H1 (cell line): ENCODE measurements around the gene XK. TPM values are rescaled to one million over a fixed set of nuclear protein-coding genes. Genes with fewer than 3 reads are reported as not detected.

Source experiments
- CTCF ChIA-PET: fragments of 300-600 bp; sonication (Branson Sonifier 250); formaldehyde crosslinking; loops from one replicate; lab custom pipeline; 2021; ENCODE audit not compliant: partially characterized antibody; lab: Charles Lee
- POLR2A ChIA-PET: fragments of 300-600 bp; sonication (Branson Sonifier 250); formaldehyde crosslinking; loops from one replicate; lab custom pipeline; 2021; ENCODE audit warnings: inconsistent platforms; ENCODE audit not compliant: partially characterized antibody; lab: Charles Lee
- DNase-seq, 2 experiments: peaks; one replicate each; pipeline versions ENCODE4 v3.0.0 to v3.0.0-alpha.2; 2010 to 2022; ENCODE audit warnings: low spot score in 2 of 2, low read depth in 1 of 2, mixed read lengths in 1 of 2
- FAIRE-seq: peaks from 2 replicates; lab custom pipeline; 2011; peaks lifted over from hg19 to GRCh38; lab: Jason Lieb, UNC
- H2AFZ ChIP-seq: 2 replicates; pipeline ENCODE4 v1.8.1; 2012; ENCODE audit warnings: low read length, inconsistent platforms
- H2AK5ac ChIP-seq: 2 replicates; pipeline ENCODE4 v1.6.1; 2013; ENCODE audit warnings: low read depth, low read length
- H2BK120ac ChIP-seq: replicated peaks from 2 replicates; pipeline ENCODE3; 2013; ENCODE audit warnings: low read depth, low read length, inconsistent platforms
- H2BK12ac ChIP-seq: 2 replicates; pipeline ENCODE4 v1.6.1; 2013; ENCODE audit warnings: low read depth, low read length
- H2BK15ac ChIP-seq: 2 replicates; pipeline ENCODE4 v1.6.1; 2013; ENCODE audit warnings: low read length
- H2BK20ac ChIP-seq: 2 replicates; pipeline ENCODE4 v1.6.1; 2013; ENCODE audit warnings: low read length
- H2BK5ac ChIP-seq: 2 replicates; pipeline ENCODE4 v1.6.1; 2013; ENCODE audit warnings: low read depth, low read length
- H3K14ac ChIP-seq: 2 replicates; pipeline ENCODE4 v1.6.1; 2013; ENCODE audit warnings: inconsistent platforms; ENCODE audit not compliant: insufficient read length
- H3K18ac ChIP-seq: 2 replicates; pipeline ENCODE4 v1.6.1; 2013; ENCODE audit warnings: low read length; ENCODE audit errors: extremely low read depth
- H3K23ac ChIP-seq: 2 replicates; pipeline ENCODE4 v1.6.1; 2013; ENCODE audit warnings: inconsistent platforms; ENCODE audit not compliant: insufficient read length
- H3K23me2 ChIP-seq: 2 replicates; pipeline ENCODE4 v1.6.1; 2013; ENCODE audit warnings: low read depth, low read length
- H3K27ac ChIP-seq: 2 replicates; pipeline ENCODE4 v1.6.1; 2011; ENCODE audit warnings: low read depth, low read length, inconsistent platforms
- H3K27me3 ChIP-seq, 4 experiments: replicated peaks in 1 of 4; 1 replicate in 1 of 4; 2 replicates in 3 of 4; pipeline versions ENCODE4 v1.6.1 to v1.8.1; 2011 to 2013; ENCODE audit warnings: low read length in 3 of 4, mild to moderate bottlenecking in 3 of 4, inconsistent platforms in 2 of 4, mixed read lengths in 2 of 4, moderate library complexity in 1 of 4; ENCODE audit not compliant: control insufficient read depth in 3 of 4, insufficient read depth in 3 of 4; ENCODE audit errors: extremely low read depth in 1 of 4
- H3K36me3 ChIP-seq, 4 experiments: 2 replicates each; pipeline versions ENCODE4 v1.6.1 to v1.8.1; 2011 to 2013; ENCODE audit warnings: mild to moderate bottlenecking in 4 of 4, low read length in 3 of 4, moderate library complexity in 2 of 4, control low read depth in 1 of 4, inconsistent platforms in 1 of 4; ENCODE audit not compliant: insufficient read depth in 4 of 4, control insufficient read depth in 2 of 4
- H3K4ac ChIP-seq: replicated peaks from 2 replicates; pipeline ENCODE3; 2013; ENCODE audit warnings: low read length, low read depth, mixed read lengths, inconsistent platforms; ENCODE audit not compliant: insufficient read length
- H3K4me1 ChIP-seq, 4 experiments: replicated peaks in 1 of 4; 1 replicate in 1 of 4; 2 replicates in 3 of 4; pipeline versions ENCODE4 v1.6.1 to v1.8.1; 2011 to 2013; ENCODE audit warnings: low read length in 3 of 4, inconsistent platforms in 2 of 4, mixed read lengths in 1 of 4; ENCODE audit not compliant: insufficient read depth in 4 of 4, control insufficient read depth in 3 of 4
- H3K4me2 ChIP-seq, 2 experiments: 2 replicates each; pipeline versions ENCODE4 v1.6.1 to v1.8.1; 2011 to 2013; ENCODE audit warnings: low read depth in 2 of 2, low read length in 2 of 2, control low read depth in 1 of 2, inconsistent platforms in 1 of 2, mild to moderate bottlenecking in 1 of 2; ENCODE audit not compliant: insufficient read depth in 1 of 2
- H3K4me3 ChIP-seq, 4 experiments: fragments of 200-600, 300-600 bp in 1 of 4; sonication (generic), shearing (Covaris generic), sonication (Bioruptor Twin) in 1 of 4; 2 replicates each; pipeline versions ENCODE4 v1.5.1 to v1.8.1; 2011 to 2016; ENCODE audit warnings: low read length in 4 of 4, low read depth in 3 of 4, control low read depth in 2 of 4, inconsistent platforms in 2 of 4, mild to moderate bottlenecking in 2 of 4, mixed read lengths in 1 of 4, moderate library complexity in 1 of 4; ENCODE audit not compliant: insufficient read depth in 2 of 4; ENCODE audit errors: extremely low read depth in 1 of 4
- H3K56ac ChIP-seq: replicated peaks from 2 replicates; pipeline ENCODE3; 2013; ENCODE audit warnings: low read depth, mild to moderate bottlenecking, mixed read lengths, low read length, inconsistent platforms; ENCODE audit not compliant: insufficient read length
- H3K79me1 ChIP-seq: 2 replicates; pipeline ENCODE4 v1.6.1; 2013; ENCODE audit warnings: low read depth, low read length, control low read depth
- H3K79me2 ChIP-seq, 2 experiments: 2 replicates each; pipeline versions ENCODE4 v1.6.1 to v1.8.1; 2012 to 2013; ENCODE audit warnings: low read length in 2 of 2, mild to moderate bottlenecking in 2 of 2, inconsistent platforms in 1 of 2; ENCODE audit not compliant: insufficient read depth in 2 of 2, control insufficient read depth in 1 of 2
- H3K9ac ChIP-seq, 4 experiments: replicated peaks in 1 of 4; 1 replicate in 1 of 4; 2 replicates in 3 of 4; pipeline versions ENCODE4 v1.6.1 to v1.8.1; 2011 to 2013; ENCODE audit warnings: low read depth in 3 of 4, low read length in 3 of 4, control low read depth in 2 of 4, mild to moderate bottlenecking in 2 of 4, moderate library complexity in 2 of 4, inconsistent platforms in 1 of 4; ENCODE audit errors: extremely low read depth in 1 of 4
- H3K9me3 ChIP-seq, 2 experiments: 2 replicates each; pipeline versions ENCODE4 v1.6.1 to v1.8.1; 2012 to 2013; ENCODE audit warnings: mild to moderate bottlenecking in 2 of 2, moderate library complexity in 2 of 2, control low read depth in 1 of 2, inconsistent platforms in 1 of 2, low read depth in 1 of 2, low read length in 1 of 2, mixed read lengths in 1 of 2; ENCODE audit not compliant: insufficient read depth in 2 of 2
- H4K20me1 ChIP-seq, 2 experiments: replicated peaks in 1 of 2; 2 replicates each; pipeline versions ENCODE3 to v1.8.1; 2011 to 2013; ENCODE audit warnings: inconsistent platforms in 2 of 2, low read length in 2 of 2, mild to moderate bottlenecking in 1 of 2; ENCODE audit not compliant: insufficient read depth in 2 of 2, control insufficient read depth in 1 of 2
- H4K5ac ChIP-seq: 2 replicates; pipeline ENCODE4 v1.6.1; 2013; ENCODE audit warnings: low read length, low read depth, mixed read lengths, inconsistent platforms; ENCODE audit not compliant: insufficient read length
- H4K8ac ChIP-seq: 2 replicates; pipeline ENCODE4 v1.8.0; 2013; ENCODE audit warnings: mild to moderate bottlenecking, moderate library complexity, low read length, inconsistent platforms; ENCODE audit not compliant: insufficient read depth; ENCODE audit errors: extremely low read depth
- H4K91ac ChIP-seq: replicated peaks from 2 replicates; pipeline ENCODE3; 2013; ENCODE audit warnings: low read length, mixed read lengths, inconsistent platforms; ENCODE audit not compliant: insufficient read length
- ASH2L ChIP-seq: fragments of 200-600, 300-600 bp; sonication (generic); IDR thresholded peaks from one replicate; pipeline ENCODE4 v1.7.1; 2017; ENCODE audit warnings: low read length
- BCL11A ChIP-seq, 2 experiments: IDR thresholded peaks; one replicate each; pipeline ENCODE4 v1.6.1; 2011; ENCODE audit warnings: low read depth in 2 of 2, low read length in 2 of 2, mild to moderate bottlenecking in 2 of 2
- BRCA1 ChIP-seq: IDR thresholded peaks from 2 replicates; pipeline ENCODE4 v1.6.1; 2012; ENCODE audit warnings: low read depth, low read length, improper control_type of control experiment
- CTBP2 ChIP-seq: IDR thresholded peaks from 2 replicates; pipeline ENCODE4 v1.7.0; 2011; ENCODE audit warnings: borderline replicate concordance, mild to moderate bottlenecking, moderate library complexity, mixed read lengths, low read length; ENCODE audit not compliant: insufficient read depth, insufficient read length
- FOSL1 ChIP-seq: IDR thresholded peaks from 2 replicates; pipeline ENCODE4 v1.6.1; 2011; ENCODE audit warnings: mild to moderate bottlenecking, low read depth, low read length, moderate library complexity; ENCODE audit not compliant: insufficient read depth
- HDAC6 ChIP-seq: IDR thresholded peaks from one replicate; pipeline ENCODE4 v1.7.1; 2012; ENCODE audit warnings: low read depth, mild to moderate bottlenecking, inconsistent platforms, low read length, moderate library complexity
- NRF1 ChIP-seq: IDR thresholded peaks from 2 replicates; pipeline ENCODE4 v1.6.1; 2011; ENCODE audit warnings: mild to moderate bottlenecking, low read depth, low read length, improper control_type of control experiment
- RAD21 ChIP-seq, 2 experiments: IDR thresholded peaks in 1 of 2; conservative IDR thresholded peaks in 1 of 2; 2 replicates each; pipeline ENCODE4 v1.6.1; 2011; ENCODE audit warnings: low read depth in 2 of 2, low read length in 2 of 2, improper control_type of control experiment in 1 of 2, inconsistent platforms in 1 of 2, mild to moderate bottlenecking in 1 of 2, moderate library complexity in 1 of 2
- SP4 ChIP-seq: IDR thresholded peaks from 2 replicates; pipeline ENCODE4 v1.6.1; 2012; ENCODE audit warnings: low read length, inconsistent platforms
- WGBS, 2 experiments: shearing (Covaris generic) in 1 of 2; methylation state at CpG; one replicate each; pipeline versions ENCODE4 v1.1.6 to v1.1.7; 2013 to 2015; ENCODE audit warnings: low lambda C conversion rate in 2 of 2, mixed read lengths in 2 of 2, inconsistent platforms in 1 of 2, low coverage in 1 of 2, missing lambda C conversion rate in 1 of 2; ENCODE audit not compliant: insufficient replicate concordance in 2 of 2, insufficient coverage in 1 of 2, insufficient read length in 1 of 2; ENCODE audit errors: extremely low coverage in 1 of 2, missing lambda C conversion rate in 1 of 2; 5-methylcytosine and 5-hydroxymethylcytosine counted together
- polyA plus RNA-seq, 7 experiments: library from polyadenylated mRNA; depleted of rRNA in 3 of 7; stranded (reverse) in 5 of 7; unstranded in 2 of 7; fragments of >200 nt in 5 of 7; fragments of 200-250 nt in 2 of 7; gene quantifications; 1 replicate in 5 of 7; 2 replicates in 1 of 7; 4 replicates in 1 of 7; pipeline versions ENCODE4 v1.2.1 to v1.2.3, GENCODE V29; 2011 to 2013; ENCODE audit warnings: missing spikeins in 2 of 7, mixed read lengths in 2 of 7
- total RNA-seq: library from RNA; stranded (reverse); fragmentation: NEBNext Ultra II Directional; extraction: Animal tissue kit (Norgen Biotek cat#: 25700); gene quantifications from 2 replicates; pipeline ENCODE4 v1.2.1, GENCODE V29; 2021
- TF ChIP-seq, protein P1 (sequence below): IDR thresholded peaks from 2 replicates; pipeline ENCODE4 v1.6.1; 2011; ENCODE audit warnings: low read length, improper control_type of control experiment
- TF ChIP-seq, protein P2 (sequence below): IDR thresholded peaks from 2 replicates; pipeline ENCODE4 v1.6.1; 2012; ENCODE audit warnings: low read length, inconsistent platforms

The XK gene
- total and polyA plus RNA-seq, 2 of the 8 experiments (the other 6 are each of a cell fraction or from before 2014, with no cell fraction given), result 0.76 to 0.84 TPM

DNA sequence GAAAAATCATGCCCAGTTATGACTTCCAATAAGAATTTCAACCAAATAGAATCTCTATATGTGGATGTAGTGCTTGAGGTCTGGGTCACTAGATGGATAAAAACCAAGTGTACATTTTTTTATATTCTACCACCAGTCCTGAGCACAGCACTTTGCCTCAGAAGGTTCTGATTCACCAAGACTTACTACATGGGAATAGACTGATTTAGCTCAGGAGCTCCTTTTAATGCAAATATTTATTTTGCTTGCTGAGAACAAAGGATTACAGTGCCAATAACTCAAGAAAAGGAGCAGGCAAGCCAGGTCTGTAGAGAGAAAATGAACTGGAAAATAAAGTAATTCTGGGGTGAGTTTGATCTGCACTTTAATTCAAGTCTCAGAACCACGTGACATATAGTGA is 6.4 kb upstream of the XK start:
- Histone ChIP-seq H2BK20ac (no peak overlapping the region), H3K4me3 (no peak overlapping the region), H3K79me2 (no peaks in the 10 kb centered on the region), H4K5ac (no peak overlapping the region), H3K23ac (no peak overlapping the region), H3K18ac (no peak overlapping the region), H2AFZ (no peak overlapping the region), H3K27me3 (no peaks in the 10 kb centered on the region), H3K9me3 (no peaks in the 10 kb centered on the region), H2BK120ac (no peak overlapping the region), H2AK5ac (no peak overlapping the region), H3K56ac (no peak overlapping the region), H4K20me1 (no peaks in the 10 kb centered on the region), H3K27ac (no peak overlapping the region)
- WGBS, 2 experiments, result 75% methylated on average over 1 of the region's 1 CpG; no CpG with 5 or more reads in 1 of the 2 experiments
- no peak for FAIRE-seq
- no peak for DNase-seq
- TF ChIP-seq, protein P1, sequence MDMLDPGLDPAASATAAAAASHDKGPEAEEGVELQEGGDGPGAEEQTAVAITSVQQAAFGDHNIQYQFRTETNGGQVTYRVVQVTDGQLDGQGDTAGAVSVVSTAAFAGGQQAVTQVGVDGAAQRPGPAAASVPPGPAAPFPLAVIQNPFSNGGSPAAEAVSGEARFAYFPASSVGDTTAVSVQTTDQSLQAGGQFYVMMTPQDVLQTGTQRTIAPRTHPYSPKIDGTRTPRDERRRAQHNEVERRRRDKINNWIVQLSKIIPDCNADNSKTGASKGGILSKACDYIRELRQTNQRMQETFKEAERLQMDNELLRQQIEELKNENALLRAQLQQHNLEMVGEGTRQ, result no peak
- TF ChIP-seq NRF1, result no peak
- no peak for TF ChIP-seq RAD21 (IDR thresholded peaks at IDR 0.05 in 1 of 2, conservative IDR thresholded peaks at IDR 0.05 in 1 of 2; ENCODE audit: low read depth in 2 of 2, low read length in 2 of 2)
- TF ChIP-seq ASH2L, result no peak
- no peak for TF ChIP-seq BCL11A (IDR thresholded peaks at IDR 0.05; ENCODE audit: low read depth in 2 of 2, low read length in 2 of 2)
- no peak for TF ChIP-seq BRCA1
- TF ChIP-seq, protein P2, sequence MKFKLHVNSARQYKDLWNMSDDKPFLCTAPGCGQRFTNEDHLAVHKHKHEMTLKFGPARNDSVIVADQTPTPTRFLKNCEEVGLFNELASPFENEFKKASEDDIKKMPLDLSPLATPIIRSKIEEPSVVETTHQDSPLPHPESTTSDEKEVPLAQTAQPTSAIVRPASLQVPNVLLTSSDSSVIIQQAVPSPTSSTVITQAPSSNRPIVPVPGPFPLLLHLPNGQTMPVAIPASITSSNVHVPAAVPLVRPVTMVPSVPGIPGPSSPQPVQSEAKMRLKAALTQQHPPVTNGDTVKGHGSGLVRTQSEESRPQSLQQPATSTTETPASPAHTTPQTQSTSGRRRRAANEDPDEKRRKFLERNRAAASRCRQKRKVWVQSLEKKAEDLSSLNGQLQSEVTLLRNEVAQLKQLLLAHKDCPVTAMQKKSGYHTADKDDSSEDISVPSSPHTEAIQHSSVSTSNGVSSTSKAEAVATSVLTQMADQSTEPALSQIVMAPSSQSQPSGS, result no peak
- TF ChIP-seq CTBP2, result no peak
- TF ChIP-seq FOSL1, result no peak
- no peak for TF ChIP-seq SP4
- TF ChIP-seq HDAC6, result no peak
- TF ChIP-seq, all 59 proteins: peak for 0
- Histone ChIP-seq H2BK15ac (no peak overlapping the region), H3K79me1 (no peaks in the 10 kb centered on the region), H4K91ac (no peak overlapping the region), H3K9ac (no peak overlapping the region), H3K4me2 (no peak overlapping the region), H3K4ac (no peak overlapping the region), H3K36me3 (no peaks in the 10 kb centered on the region), H3K23me2 (no peaks in the 10 kb centered on the region), H3K14ac (no peak overlapping the region), H2BK5ac (no peak overlapping the region), H3K4me1 (peaks cover 0 to 3% (median 0%) of the 10 kb centered on the region in 4 experiments; a peak in 1 of 7 replicates), H4K8ac (no peak overlapping the region), H2BK12ac (no peak overlapping the region)
- ChIA-PET POLR2A (no interaction called here), CTCF (interaction anchor here (0.8 kb wide), 1 partner anchor 20 kb away, joined by 3 read pairs; no protein-coding TSS in a partner anchor)
